ENCODE data around the gene GNAZ. TPM values are rescaled to one million over a fixed set of nuclear protein-coding genes. Genes with fewer than 3 reads are reported as not detected.

Gene GNAZ
- total and polyA plus RNA-seq, 7 experiments from 2014 or later = 0.12 to 2.0 (median 0.31) TPM; not detected in 3

DNA sequence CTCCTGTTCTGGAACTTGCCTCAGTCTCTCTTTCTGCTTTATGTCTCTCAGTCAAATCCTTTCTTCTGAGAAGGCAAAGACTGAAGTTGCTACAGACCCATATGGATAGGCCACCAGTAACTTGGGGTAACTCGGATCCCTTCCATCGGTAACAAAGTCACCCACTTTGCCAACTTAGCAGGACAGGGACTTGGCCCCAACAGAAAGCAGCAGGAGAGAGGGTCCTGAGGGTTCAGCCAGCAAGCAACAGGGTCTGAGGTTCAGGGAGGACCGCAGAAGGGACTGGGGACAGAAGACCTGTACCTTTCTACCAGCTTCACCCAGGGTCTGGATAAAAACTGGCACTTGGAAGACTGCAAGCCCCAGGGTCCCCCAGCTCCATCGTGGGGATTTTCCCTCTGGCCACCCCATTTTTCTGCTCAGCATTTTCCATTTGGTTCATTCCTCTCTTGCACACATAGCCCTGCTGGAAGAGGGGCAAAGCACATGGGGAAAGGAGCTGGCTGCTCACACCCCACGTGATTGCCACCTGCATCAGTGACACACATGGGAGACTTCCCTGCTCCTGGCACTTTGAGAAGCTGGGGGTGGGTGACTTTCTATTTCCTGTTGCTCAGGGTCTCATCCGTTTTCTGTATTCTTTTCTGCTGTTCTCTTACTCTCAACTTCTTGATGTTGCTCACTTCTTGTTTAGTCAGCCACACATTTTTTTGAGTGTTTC, 34.6 kb upstream of the GNAZ start:
- Histone ChIP-seq H3K36me3 (ENCODE audit: control insufficient read depth in 2 of 3, insufficient read depth in 3 of 3, low read length in 3 of 3) (no peaks in the 10 kb centered on the region), H3K4me3 (ENCODE audit: low read length) (no peak overlapping the region), H3K4me1 (ENCODE audit: control insufficient read depth in 2 of 2, insufficient read depth in 2 of 2, low read length in 2 of 2) (no peaks in the 10 kb centered on the region), H3K27me3 (ENCODE audit: control insufficient read depth in 2 of 2, insufficient read depth in 2 of 2, low read length in 2 of 2) (no peaks in the 10 kb centered on the region), H3K27ac (ENCODE audit: low read depth, low read length) (no peak overlapping the region), H3K9me3 (ENCODE audit: control insufficient read depth in 2 of 3, low read length in 3 of 3) (no peaks in the 10 kb centered on the region)
- H3K27ac Mint-ChIP-seq = peak overlapping the region in 7 of 9 donors; percentile 9 to 87 (median 69)
- peaks cover 8 to 17% (median 8%) of the 10 kb centered on the region in 5 donors for H3K27me3 Mint-ChIP-seq
- H3K4me3 Mint-ChIP-seq = peak overlapping the region in 4 of 10 donors; percentile 23 to 41 (median 28)
- H3K4me1 Mint-ChIP-seq = peaks cover 4 to 19% (median 17%) of the 10 kb centered on the region in 7 donors
- H3K9me3 Mint-ChIP-seq = no peaks in the 10 kb centered on the region
- no peaks in the 10 kb centered on the region for H3K36me3 Mint-ChIP-seq
- ChIA-PET POLR2A (no interaction called here), CTCF (interaction anchor here (0.5 kb wide), 1 partner anchor 10 kb away, joined by 4 read pairs; no protein-coding TSS in a partner anchor)
- ATAC-seq (no peak), DNase-seq (peak in 5 of 9 donors; percentile 3 to 26 (median 15))
- intact Hi-C loops (cut with micrococcal nuclease) = no loop called here

DNA sequence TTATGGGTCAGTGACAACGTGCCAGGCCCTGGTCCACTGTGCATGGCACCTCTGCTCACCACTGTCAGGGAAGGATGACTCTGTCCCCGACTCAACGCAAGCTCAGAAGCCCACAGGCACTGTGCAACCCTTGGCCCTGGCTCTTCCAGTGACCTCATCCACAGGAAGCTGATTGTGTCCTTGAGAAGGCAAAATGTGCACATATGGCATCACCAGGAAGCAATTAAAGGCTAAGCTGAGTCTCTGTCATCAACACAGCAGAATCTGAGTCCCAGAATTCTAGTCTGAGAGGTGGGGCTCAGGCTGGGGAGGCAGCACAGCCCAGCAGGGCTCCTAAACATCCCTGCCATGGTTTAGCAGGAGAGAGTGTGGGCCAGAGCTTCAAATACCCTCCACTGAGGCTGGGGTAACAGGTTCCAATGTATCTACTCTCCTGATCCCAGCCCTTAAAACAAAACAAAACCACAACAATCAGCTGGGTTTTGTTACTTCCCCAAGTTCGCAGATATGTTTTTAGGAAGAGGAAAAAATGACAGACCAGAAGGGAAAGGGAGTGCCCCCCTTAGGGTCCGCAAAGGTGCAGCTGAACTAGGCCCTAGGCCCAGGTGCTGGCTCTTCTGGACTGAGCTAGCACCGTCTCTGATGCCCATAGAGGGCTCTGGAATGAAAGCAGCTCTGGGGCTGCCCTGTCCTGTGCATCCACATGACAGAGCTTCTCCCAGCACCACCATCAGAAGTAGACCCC, 33.5 kb upstream of the GNAZ start:
- no peak overlapping the region for H3K27ac ChIP-seq (ENCODE audit: low read depth, low read length)

DNA sequence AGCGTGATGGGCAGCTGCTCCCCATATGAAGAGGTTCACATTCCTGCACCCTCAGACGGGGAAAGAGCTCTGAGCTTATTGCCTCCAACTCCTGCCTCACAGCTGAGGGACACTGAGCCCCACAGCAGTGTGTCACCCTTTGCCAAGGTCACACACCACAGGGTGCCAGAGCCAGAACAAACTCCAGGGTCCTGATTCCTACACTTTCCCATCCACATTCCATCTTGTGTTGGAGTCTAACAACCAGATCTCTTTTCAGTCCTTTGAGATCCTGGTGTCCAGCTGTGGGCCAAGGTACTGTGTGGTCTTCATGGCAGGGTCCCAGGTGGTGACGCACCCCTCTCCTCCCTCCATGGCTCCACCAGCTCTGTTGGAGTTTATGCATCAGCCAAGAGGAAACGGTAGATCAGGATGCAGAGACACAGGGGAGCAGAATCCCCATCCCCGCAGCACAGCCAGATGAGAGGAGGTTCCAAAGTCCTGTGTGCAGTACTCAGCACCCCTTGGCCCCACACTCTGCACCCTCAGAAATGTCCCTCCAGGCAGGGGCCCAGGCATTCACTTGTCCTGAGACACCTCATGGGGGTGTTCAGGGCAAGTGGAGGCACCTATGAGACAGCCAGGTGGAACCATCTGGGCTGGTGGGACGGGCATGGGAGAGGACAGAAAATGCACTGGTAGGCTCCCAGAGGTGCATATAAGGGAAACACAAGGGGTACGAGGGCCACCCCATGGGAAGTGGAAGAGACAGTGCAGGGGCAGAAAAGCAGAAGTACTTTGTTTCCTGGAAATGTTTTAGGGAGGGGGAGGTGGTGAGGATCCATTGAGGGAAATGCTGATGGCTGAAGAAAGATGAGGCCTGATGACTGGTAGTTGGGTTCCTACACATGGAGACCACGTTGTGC, 32.6 kb upstream of the GNAZ start:
- ATAC-seq (no peak), DNase-seq (no peak)
- peaks cover 8 to 17% (median 8%) of the 10 kb centered on the region in 5 donors for H3K27me3 Mint-ChIP-seq
- CTCF ChIA-PET = no interaction called here
- peaks cover 4 to 19% (median 17%) of the 10 kb centered on the region in 7 donors for H3K4me1 Mint-ChIP-seq
- Histone ChIP-seq H3K9me3 (ENCODE audit: control insufficient read depth in 2 of 3, low read length in 3 of 3) (no peaks in the 10 kb centered on the region), H3K4me3 (ENCODE audit: low read length) (no peak overlapping the region), H3K4me1 (ENCODE audit: control insufficient read depth in 2 of 2, insufficient read depth in 2 of 2, low read length in 2 of 2) (no peaks in the 10 kb centered on the region), H3K27ac (ENCODE audit: low read depth, low read length) (no peak overlapping the region), H3K36me3 (ENCODE audit: control insufficient read depth in 2 of 3, insufficient read depth in 3 of 3, low read length in 3 of 3) (no peaks in the 10 kb centered on the region), H3K27me3 (ENCODE audit: control insufficient read depth in 2 of 2, insufficient read depth in 2 of 2, low read length in 2 of 2) (no peaks in the 10 kb centered on the region)
- no peak overlapping the region for H3K4me3 Mint-ChIP-seq
- POLR2A ChIA-PET = no interaction called here
- H3K27ac Mint-ChIP-seq = peak overlapping the region in 1 of 9 donors; percentile 49
- intact Hi-C loops (cut with micrococcal nuclease) = no loop called here
- H3K36me3 Mint-ChIP-seq = no peaks in the 10 kb centered on the region
- H3K9me3 Mint-ChIP-seq = no peaks in the 10 kb centered on the region

More for the DNA sequence above, 33.5 kb upstream of the GNAZ start:
- ATAC-seq (no peak), DNase-seq (peak in 1 of 9 donors; percentile 4)
- Mint-ChIP-seq H3K36me3 (no peaks in the 10 kb centered on the region), H3K4me1 (peaks cover 4 to 19% (median 17%) of the 10 kb centered on the region in 7 donors), H3K9me3 (no peaks in the 10 kb centered on the region), H3K27me3 (peaks cover 8 to 17% (median 8%) of the 10 kb centered on the region in 5 donors), H3K27ac (peak overlapping the region in 5 of 9 donors; percentile 9 to 87 (median 70)), H3K4me3 (peak overlapping the region in 2 of 10 donors; percentile 20 to 26)
- Histone ChIP-seq H3K4me3 (ENCODE audit: low read length) (no peak overlapping the region), H3K9me3 (ENCODE audit: control insufficient read depth in 2 of 3, low read length in 3 of 3) (no peaks in the 10 kb centered on the region), H3K27me3 (ENCODE audit: control insufficient read depth in 2 of 2, insufficient read depth in 2 of 2, low read length in 2 of 2) (no peaks in the 10 kb centered on the region), H3K36me3 (ENCODE audit: control insufficient read depth in 2 of 3, insufficient read depth in 3 of 3, low read length in 3 of 3) (no peaks in the 10 kb centered on the region), H3K4me1 (ENCODE audit: control insufficient read depth in 2 of 2, insufficient read depth in 2 of 2, low read length in 2 of 2) (no peaks in the 10 kb centered on the region)
- intact Hi-C loops (cut with micrococcal nuclease) = no loop called here
- ChIA-PET CTCF (interaction anchor here (0.6 kb wide), 1 partner anchor 355 kb away, joined by 3 read pairs; no protein-coding TSS in a partner anchor), POLR2A (no interaction called here)

DNA sequence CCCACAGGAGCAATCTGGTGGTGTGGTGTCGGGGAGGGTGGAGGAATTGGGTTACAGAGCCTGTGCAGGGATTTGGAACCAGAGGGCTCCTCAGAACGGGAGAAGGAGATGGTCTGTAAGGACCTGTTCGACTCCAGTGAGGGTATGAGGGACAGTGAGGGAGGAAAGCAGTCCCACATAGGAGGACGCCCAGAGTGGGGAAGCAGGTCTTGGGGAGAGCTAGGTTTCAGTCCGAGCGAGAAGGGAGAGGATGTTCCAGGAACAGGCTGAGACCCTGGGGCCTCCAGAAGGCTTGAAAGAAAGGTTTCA, 32.0 kb upstream of the GNAZ start:
- no peaks in the 10 kb centered on the region for H3K9me3 ChIP-seq (ENCODE audit: control insufficient read depth in 2 of 3, low read length in 3 of 3)
- H3K9me3 Mint-ChIP-seq = no peaks in the 10 kb centered on the region
- no peaks in the 10 kb centered on the region for H3K27me3 ChIP-seq (ENCODE audit: control insufficient read depth in 2 of 2, insufficient read depth in 2 of 2, low read length in 2 of 2)
- no peak for ATAC-seq
- H3K4me1 Mint-ChIP-seq = peaks cover 4 to 19% (median 17%) of the 10 kb centered on the region in 7 donors
- no peak overlapping the region for H3K4me3 Mint-ChIP-seq
- intact Hi-C loops (cut with micrococcal nuclease) = no loop called here
- no peak overlapping the region for H3K4me3 ChIP-seq (ENCODE audit: low read length)
- H3K27me3 Mint-ChIP-seq = peaks cover 8 to 17% (median 8%) of the 10 kb centered on the region in 5 donors
- H3K36me3 Mint-ChIP-seq = no peaks in the 10 kb centered on the region
- H3K4me1 ChIP-seq (ENCODE audit: control insufficient read depth in 2 of 2, insufficient read depth in 2 of 2, low read length in 2 of 2) = no peaks in the 10 kb centered on the region
- POLR2A ChIA-PET = no interaction called here
- CTCF ChIA-PET = no interaction called here
- no peak for DNase-seq
- no peak overlapping the region for H3K27ac ChIP-seq (ENCODE audit: low read depth, low read length)
- no peaks in the 10 kb centered on the region for H3K36me3 ChIP-seq (ENCODE audit: control insufficient read depth in 2 of 3, insufficient read depth in 3 of 3, low read length in 3 of 3)
- H3K27ac Mint-ChIP-seq = peak overlapping the region in 2 of 9 donors; percentile 3 to 49

DNA sequence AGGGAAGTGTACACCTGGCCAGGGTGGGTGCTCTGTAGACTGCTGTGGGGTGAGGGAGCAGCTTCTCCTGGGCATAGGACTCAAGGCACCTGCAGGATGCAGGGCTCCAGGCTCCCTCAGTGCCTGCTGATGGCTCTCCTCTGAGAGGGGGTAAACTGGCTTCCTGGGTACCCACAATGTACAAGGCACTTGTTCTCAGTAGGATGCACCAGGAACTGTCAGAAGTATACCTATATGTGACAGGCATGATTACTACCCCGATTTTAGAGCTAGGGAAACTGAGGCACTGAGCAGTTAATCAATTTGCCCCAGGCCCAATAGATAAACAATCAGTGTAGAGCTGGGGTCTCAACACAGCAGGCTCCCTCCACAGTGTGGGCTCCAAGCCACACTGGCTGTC, 31.4 kb upstream of the GNAZ start:
- H3K27ac Mint-ChIP-seq = no peak overlapping the region
- Histone ChIP-seq H3K36me3 (ENCODE audit: control insufficient read depth in 2 of 3, insufficient read depth in 3 of 3, low read length in 3 of 3) (no peaks in the 10 kb centered on the region), H3K4me1 (ENCODE audit: control insufficient read depth in 2 of 2, insufficient read depth in 2 of 2, low read length in 2 of 2) (no peaks in the 10 kb centered on the region), H3K9me3 (ENCODE audit: control insufficient read depth in 2 of 3, low read length in 3 of 3) (no peaks in the 10 kb centered on the region), H3K27ac (ENCODE audit: low read depth, low read length) (no peak overlapping the region), H3K4me3 (ENCODE audit: low read length) (no peak overlapping the region), H3K27me3 (ENCODE audit: control insufficient read depth in 2 of 2, insufficient read depth in 2 of 2, low read length in 2 of 2) (no peaks in the 10 kb centered on the region)
- peaks cover 4 to 19% (median 17%) of the 10 kb centered on the region in 7 donors for H3K4me1 Mint-ChIP-seq
- H3K9me3 Mint-ChIP-seq = no peaks in the 10 kb centered on the region
- DNase-seq (no peak), ATAC-seq (no peak)
- H3K27me3 Mint-ChIP-seq = peaks cover 8 to 17% (median 8%) of the 10 kb centered on the region in 5 donors
- POLR2A ChIA-PET = no interaction called here
- CTCF ChIA-PET = no interaction called here
- H3K36me3 Mint-ChIP-seq = no peaks in the 10 kb centered on the region
- intact Hi-C loops (cut with micrococcal nuclease) = no loop called here
- H3K4me3 Mint-ChIP-seq = no peak overlapping the region

DNA sequence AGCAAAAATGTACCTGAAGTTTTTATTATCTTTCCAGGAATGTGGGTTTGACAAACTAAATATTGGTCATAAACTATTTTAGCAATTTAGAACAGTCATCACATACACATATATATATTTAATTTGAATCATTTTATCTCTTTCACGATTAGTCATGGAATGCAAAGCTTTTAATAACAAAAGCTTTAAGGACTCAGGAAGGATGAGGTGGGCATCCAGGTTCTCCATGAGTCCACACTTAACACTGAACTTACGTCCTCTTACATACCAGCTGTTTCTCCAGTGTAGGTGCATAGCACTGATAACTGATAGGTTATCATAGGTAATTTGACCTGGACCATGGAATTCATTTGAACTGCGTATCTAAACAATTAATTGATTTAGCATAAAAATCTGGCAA, 28.1 kb upstream of the GNAZ start:
- Mint-ChIP-seq H3K36me3 (peaks cover 0 to 4% (median 0%) of the 10 kb centered on the region in 5 donors), H3K4me1 (no peaks in the 10 kb centered on the region), H3K27me3 (peaks cover 8 to 24% (median 17%) of the 10 kb centered on the region in 5 donors), H3K9me3 (peaks cover 0 to 13% (median 0%) of the 10 kb centered on the region in 11 donors), H3K27ac (no peak overlapping the region), H3K4me3 (no peak overlapping the region)
- H3K9me3 ChIP-seq (ENCODE audit: control insufficient read depth in 2 of 3, low read length in 3 of 3) = peaks cover 0 to 9% (median 6%) of the 10 kb centered on the region in 3 experiments
- no peak overlapping the region for H3K27ac ChIP-seq (ENCODE audit: low read depth, low read length)
- ChIA-PET CTCF (interaction anchor here (0.5 kb wide), 1 partner anchor 1998 kb away, joined by 3 read pairs; no protein-coding TSS in a partner anchor), POLR2A (no interaction called here)
- H3K4me3 ChIP-seq (ENCODE audit: low read length) = no peak overlapping the region
- H3K4me1 ChIP-seq (ENCODE audit: control insufficient read depth in 2 of 2, insufficient read depth in 2 of 2, low read length in 2 of 2) = no peaks in the 10 kb centered on the region
- H3K27me3 ChIP-seq (ENCODE audit: control insufficient read depth in 2 of 2, insufficient read depth in 2 of 2, low read length in 2 of 2) = no peaks in the 10 kb centered on the region
- DNase-seq (no peak), ATAC-seq (no peak)
- H3K36me3 ChIP-seq (ENCODE audit: control insufficient read depth in 2 of 3, insufficient read depth in 3 of 3, low read length in 3 of 3) = no peaks in the 10 kb centered on the region
- intact Hi-C loops (cut with micrococcal nuclease) = no loop called here

Measured in naive thymus-derived CD4-positive, alpha-beta T cell (primary cell).